ENCODE measurements around the gene SEMA5A. TPM values are rescaled to one million over a fixed set of nuclear protein-coding genes. Genes with fewer than 3 reads are reported as not detected.
A peak's percentile ranks its signal among the peaks of the same experiment; 100 is the strongest.

The SEMA5A gene
- total RNA-seq, 1 donor from 2014 or later = 2.2 TPM

DNA sequence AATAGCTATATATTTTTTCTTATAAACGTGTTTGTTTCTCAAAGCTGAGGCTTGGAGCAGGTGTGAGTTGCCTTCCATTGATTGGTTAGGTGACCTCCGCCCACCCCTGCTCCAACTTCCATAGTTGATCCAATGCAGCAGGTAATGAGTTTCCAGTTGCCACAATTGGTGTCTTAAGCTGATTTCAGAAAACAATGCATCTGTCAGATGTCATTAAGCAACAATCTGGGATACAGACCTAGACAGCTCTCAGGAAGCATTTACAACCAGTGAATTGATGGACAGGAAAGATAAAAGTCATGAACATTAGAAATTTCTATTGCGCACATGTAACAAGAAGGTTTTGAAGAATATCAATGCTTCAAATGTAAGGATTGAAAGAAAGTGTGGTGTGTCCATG is 510.5 kb downstream of the SEMA5A start:
- no peak for DNase-seq (ENCODE audit: low read depth)

DNA sequence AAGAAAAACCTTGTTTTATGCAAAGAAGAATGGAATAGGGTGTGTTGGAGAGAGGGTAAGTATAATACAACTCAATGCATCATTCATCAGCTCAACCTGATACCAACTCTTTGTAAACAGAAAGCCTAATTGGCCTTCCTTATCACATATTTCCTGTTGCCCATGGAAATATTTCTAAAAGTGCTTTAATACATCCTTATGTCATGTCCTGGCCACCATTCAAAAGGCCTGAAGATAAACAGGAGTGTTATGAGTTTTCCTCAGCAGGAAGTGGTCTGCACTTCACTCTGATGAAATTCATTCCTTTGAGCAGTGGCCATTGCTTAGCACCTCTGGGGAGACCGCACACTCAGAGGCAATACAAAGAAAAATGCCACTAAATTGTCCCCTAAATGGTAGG is 511.2 kb downstream of the SEMA5A start:
- no peak for DNase-seq (ENCODE audit: low read depth)

DNA sequence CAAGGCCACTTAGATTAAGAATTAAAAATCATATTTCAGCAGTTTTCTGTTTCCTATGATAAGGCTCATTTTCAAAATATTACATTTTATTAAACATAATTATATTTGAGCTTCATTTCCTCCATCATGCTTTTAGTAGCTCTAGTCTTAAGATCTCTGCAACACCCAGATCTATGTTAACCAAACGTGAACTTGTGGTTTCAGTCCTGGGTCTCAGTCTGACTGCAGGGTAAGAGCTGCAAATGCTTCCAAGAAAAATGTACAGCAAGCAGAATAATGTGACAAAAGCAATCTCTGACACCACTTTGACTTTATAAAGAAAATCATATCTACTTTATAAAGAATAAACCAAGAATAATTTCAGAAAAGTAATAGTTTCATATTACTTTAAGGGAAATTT is 512.4 kb downstream of the SEMA5A start:
- DNase-seq (ENCODE audit: low read depth) = no peak

DNA sequence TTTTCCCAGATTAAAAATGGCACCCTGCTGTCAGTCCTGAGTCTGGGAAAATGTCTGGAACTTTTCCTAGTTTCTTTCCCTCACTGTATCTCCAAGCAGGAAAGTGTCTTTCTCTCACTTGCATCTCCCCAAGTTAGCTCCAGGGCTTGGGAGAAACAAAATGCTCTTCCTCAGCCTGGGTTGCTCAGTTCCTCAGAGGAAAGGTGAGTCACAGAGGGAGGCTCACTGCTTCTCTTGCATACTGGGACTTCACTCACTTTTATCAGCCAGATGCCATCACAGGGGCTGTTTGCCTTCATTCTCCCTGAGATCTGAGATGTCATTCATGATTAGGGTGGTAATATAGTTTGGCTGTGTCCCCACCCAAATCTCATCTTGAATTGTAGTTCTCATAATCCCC is 519.9 kb downstream of the SEMA5A start:
- DNase-seq (ENCODE audit: low read depth) = no peak

DNA sequence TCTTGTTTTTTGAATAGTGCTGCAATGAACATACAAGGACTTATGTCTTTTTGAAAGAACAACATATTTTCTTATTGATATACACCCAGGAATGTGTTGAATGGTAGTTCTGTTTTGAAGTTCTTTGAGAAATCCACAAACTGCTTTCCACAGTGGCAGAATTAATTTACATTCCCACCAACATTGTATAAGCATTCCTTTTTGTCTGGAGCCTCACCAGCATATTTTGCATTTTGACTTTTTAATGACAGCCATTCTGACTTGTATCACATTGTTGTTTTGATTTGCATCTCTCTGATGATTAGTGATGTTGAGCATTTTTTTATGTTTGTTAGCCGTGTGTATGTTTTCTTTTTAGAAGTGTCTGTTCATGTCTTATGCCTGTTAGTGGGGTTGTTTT is 524.9 kb downstream of the SEMA5A start:
- DNase-seq (ENCODE audit: low read depth) = no peak

DNA sequence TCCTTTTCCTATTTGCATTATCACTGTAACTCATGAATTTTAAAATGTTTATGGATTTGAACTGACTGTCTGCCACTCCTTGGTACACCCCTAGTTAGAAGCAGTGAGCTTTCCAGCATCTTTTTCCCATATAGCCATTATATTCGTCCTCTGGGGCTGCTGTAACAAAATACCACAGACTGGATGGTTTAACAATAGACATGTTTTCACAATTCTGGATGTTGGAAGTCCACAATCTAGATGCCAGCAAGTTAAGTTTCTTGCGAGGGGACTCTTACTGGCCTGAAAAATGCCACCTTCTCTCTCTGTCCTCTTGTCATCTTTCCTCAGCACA is 530.0 kb downstream of the SEMA5A start:
- peak; percentile 12 for DNase-seq (ENCODE audit: low read depth)

DNA sequence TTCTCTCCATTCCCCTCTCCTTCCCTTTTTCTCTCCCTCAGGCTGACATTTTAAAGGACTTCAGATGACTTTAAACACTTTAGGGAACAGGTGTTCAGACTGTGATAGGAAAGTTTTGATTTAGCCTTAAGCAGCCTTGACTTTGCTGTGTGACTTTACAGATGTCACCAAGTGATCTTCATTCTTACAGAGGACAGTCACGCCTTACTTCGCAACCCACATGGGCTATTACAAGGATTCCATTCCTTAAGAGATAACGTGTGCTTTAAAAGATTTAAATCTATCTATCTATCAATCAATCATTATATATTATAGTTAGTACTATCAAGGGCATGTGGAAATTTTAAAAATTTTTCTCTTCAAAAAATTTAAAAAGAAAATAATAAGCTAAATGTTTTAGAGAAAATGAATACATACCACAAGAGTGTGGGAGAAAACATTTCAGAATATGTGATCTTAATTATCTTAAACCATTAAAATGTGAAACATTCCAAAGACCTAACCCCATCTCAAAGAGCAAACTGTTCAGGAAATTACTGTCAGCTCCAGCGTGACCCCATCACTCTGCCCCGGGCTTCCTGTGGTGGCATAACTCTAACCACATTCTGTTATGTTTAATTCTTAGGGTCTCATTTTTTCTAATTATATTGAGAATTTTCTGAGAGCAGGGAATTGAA is 530.5 kb downstream of the SEMA5A start:
- no peak for DNase-seq (ENCODE audit: low read depth)

DNA sequence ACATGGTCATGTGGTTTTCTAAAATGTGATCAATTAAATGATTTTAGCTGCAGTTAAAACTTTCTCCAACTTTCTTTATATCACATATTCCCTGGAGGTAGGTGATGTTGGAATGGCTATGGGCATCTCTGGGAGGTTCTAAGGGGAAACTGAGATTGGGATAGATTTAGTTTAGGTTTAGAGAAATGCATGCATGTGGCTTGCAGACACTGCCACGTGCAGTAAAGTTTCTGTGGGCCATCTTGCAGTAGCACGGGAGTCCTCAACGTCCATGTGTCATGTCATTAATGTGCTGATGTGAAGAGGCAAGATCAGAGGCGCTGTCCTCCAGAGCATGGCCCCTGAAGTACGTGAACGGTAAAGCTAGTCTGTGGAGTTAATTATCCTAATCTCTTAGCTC is 532.7 kb downstream of the SEMA5A start:
- no peak for DNase-seq (ENCODE audit: low read depth)

DNA sequence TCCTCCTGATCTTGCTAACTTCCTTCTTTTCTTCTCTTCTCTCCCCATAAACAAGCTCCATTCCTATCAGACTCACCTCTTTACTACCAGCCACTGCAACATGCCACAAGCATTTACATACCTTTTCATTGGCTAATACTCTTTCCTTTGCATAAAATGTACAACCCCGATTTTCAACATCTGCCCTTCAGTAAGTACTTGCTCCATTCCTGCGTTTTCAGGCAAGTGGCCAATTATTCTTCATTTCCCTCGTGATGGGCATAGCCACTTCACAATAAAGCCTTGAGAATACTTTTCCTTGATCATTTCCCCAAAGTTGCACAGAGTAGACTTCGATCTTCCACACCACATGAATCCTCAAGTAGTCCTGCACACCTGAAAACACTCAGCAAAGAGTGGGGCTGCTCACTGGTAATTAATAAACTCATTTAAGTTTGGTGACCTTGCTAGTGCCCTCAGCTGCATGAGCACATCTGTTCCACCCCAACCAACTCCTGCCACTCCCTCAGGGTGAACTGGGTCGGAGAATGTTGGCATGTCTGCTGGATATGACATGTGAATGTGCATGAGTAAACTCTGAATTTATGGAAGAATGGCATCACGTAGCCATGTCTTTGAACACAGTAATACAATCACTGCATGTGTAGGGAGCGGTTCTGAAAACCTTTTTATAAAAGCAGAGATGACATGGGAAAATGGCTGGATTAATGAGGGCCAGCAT is 535.8 kb downstream of the SEMA5A start:
- DNase-seq (ENCODE audit: low read depth) = peak; percentile 16

DNA sequence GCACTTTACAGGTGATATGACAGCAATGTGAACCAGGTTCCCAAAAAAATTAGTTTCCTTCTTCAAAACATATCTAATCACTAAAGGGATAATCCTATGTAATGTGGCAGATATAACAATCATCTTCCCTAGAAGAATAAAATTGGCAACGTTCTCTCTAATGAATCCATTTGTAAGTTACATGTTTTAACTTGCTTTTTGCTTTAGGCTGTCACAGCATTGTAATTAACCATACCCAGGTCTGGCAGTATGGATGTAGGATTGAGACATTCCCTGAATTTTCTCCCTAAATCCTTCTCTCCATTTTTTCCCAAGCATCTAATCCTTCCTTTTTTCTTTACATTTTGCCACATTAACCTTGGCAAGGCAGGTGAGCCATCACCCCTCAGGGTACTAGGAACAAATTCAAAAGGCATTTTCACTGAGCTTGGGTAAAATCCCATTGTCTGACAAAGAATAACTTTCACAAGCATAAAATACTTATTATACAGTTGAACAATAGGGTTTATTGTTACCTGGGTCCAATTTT is 548.3 kb downstream of the SEMA5A start:
- no peak for DNase-seq (ENCODE audit: low read depth)

DNA sequence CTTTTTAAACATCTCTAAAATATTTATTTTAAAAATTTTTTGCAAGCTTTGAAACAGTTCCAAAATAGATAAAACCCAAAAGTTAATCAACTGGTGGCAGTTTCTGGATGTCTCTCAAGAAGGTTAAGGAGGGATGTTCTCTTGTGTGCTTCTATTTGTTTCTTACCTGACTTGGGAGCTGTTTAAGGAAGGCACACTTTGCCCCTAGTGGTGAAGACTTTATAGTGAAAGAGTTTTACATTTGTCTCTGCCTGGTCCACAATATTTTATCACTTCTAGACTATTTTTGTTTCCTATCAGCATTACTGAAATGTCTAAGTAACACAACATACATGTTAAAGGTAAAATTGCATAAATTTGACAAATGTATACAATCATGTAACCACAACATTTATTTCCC is 552.8 kb downstream of the SEMA5A start:
- DNase-seq (ENCODE audit: low read depth) = peak; percentile 13

Small RNA genes within 50 kb of the gene (microRNA-seq; reads per million reads assigned to microRNA genes)
- 3.1 reads per million, percentile 13 among the genes with 10 or more reads in this experiment for gene MIR4636

Other genes starting within 250 kb of the SEMA5A start
- gene TAS2R1, start 84.3 kb upstream of the SEMA5A start, total RNA-seq = not detected in 2 replicates